Keratinocyte (primary cell): Measurements from ENCODE around the gene ARNT2. TPM values are rescaled to one million over a fixed set of nuclear protein-coding genes. Genes with fewer than 3 reads are reported as not detected.

Source experiments
- DNase-seq: peaks from one replicate; pipeline ENCODE4 v3.0.0-alpha.2; 2011; ENCODE audit warnings: low read depth, missing footprints, low spot score
- FAIRE-seq: peaks from 2 replicates; lab custom pipeline; 2011; peaks lifted over from hg19 to GRCh38; lab: Jason Lieb, UNC
- H2AFZ ChIP-seq: 2 replicates; pipeline ENCODE4 v1.6.0; 2012; ENCODE audit warnings: low read length, control low read depth, inconsistent platforms; ENCODE audit not compliant: control insufficient read depth
- H3K27ac ChIP-seq: 2 replicates; pipeline ENCODE4 v1.5.1; 2011; ENCODE audit warnings: low read length; ENCODE audit not compliant: control insufficient read depth, insufficient read depth
- H3K27me3 ChIP-seq: 3 replicates; pipeline ENCODE4 v1.6.0; 2011; ENCODE audit warnings: low read length; ENCODE audit not compliant: control insufficient read depth, insufficient read depth; ENCODE audit errors: extremely low read depth
- H3K36me3 ChIP-seq, 2 experiments: 2 replicates in 1 of 2; 3 replicates in 1 of 2; pipeline ENCODE4 v1.5.1; 2011; ENCODE audit warnings: low read length in 2 of 2, mild to moderate bottlenecking in 1 of 2; ENCODE audit not compliant: control insufficient read depth in 2 of 2, insufficient read depth in 2 of 2; ENCODE audit errors: extremely low read depth in 1 of 2
- H3K4me1 ChIP-seq: 3 replicates; pipeline ENCODE4 v1.5.1; 2011; ENCODE audit warnings: low read length; ENCODE audit not compliant: control insufficient read depth, insufficient read depth; ENCODE audit errors: extremely low read depth
- H3K4me2 ChIP-seq: 3 replicates; pipeline ENCODE4 v1.6.0; 2011; ENCODE audit warnings: low read depth, low read length; ENCODE audit not compliant: control insufficient read depth, insufficient read depth; ENCODE audit errors: extremely low read depth
- H3K4me3 ChIP-seq, 3 experiments: fragments of 200-600 bp in 1 of 3; sonication (generic) in 1 of 3; 2 replicates in 2 of 3; 3 replicates in 1 of 3; pipeline ENCODE4 v1.5.1; 2011 to 2016; ENCODE audit warnings: low read length in 3 of 3, mild to moderate bottlenecking in 3 of 3, control low read depth in 2 of 3, inconsistent platforms in 1 of 3, low read depth in 1 of 3, mixed read lengths in 1 of 3, mixed run types in 1 of 3, moderate library complexity in 1 of 3; ENCODE audit not compliant: control insufficient read depth in 2 of 3, insufficient read depth in 2 of 3; ENCODE audit errors: extremely low read depth in 1 of 3
- H3K79me2 ChIP-seq: 2 replicates; pipeline ENCODE4 v1.6.0; 2012; ENCODE audit warnings: low read length; ENCODE audit not compliant: control insufficient read depth, insufficient read depth
- H3K9ac ChIP-seq: 3 replicates; pipeline ENCODE4 v1.6.0; 2011; ENCODE audit warnings: low read length; ENCODE audit not compliant: control insufficient read depth, insufficient read depth; ENCODE audit errors: extremely low read depth
- H3K9me1 ChIP-seq: 3 replicates; pipeline ENCODE4 v1.6.0; 2011; ENCODE audit warnings: low read length; ENCODE audit not compliant: control insufficient read depth, insufficient read depth; ENCODE audit errors: extremely low read depth
- H3K9me3 ChIP-seq: 2 replicates; pipeline ENCODE4 v1.5.1; 2012; ENCODE audit warnings: low read depth, low read length; ENCODE audit not compliant: control insufficient read depth
- H4K20me1 ChIP-seq: 3 replicates; pipeline ENCODE4 v1.6.0; 2011; ENCODE audit warnings: low read length; ENCODE audit not compliant: control insufficient read depth, insufficient read depth; ENCODE audit errors: extremely low read depth
- EZH2 ChIP-seq: IDR thresholded peaks from one replicate; pipeline ENCODE4 v1.6.1; 2012; ENCODE audit warnings: inconsistent platforms, mild to moderate bottlenecking, low read length, moderate library complexity
- dilution Hi-C: fragments of 300-500 bp; cut with MboI; formaldehyde crosslinking; loops from one replicate; pipeline ENCODE4 v1.7.0; 2020; ENCODE audit warnings: low sequenced_read_pairs; ENCODE audit not compliant: extremely low pct_ligation_motif_present
- polyA plus RNA-seq, 5 experiments: library from polyadenylated mRNA; depleted of rRNA in 3 of 5; stranded (reverse) in 3 of 5; stranded (forward) in 1 of 5; unstranded in 1 of 5; fragments of >200 nt; gene quantifications; 1 replicate in 1 of 5; 2 replicates in 3 of 5; 3 replicates in 1 of 5; pipeline versions ENCODE4 v1.2.1 to v1.2.3, GENCODE V29; 2011 to 2012; ENCODE audit warnings: missing spikeins in 2 of 5, low read depth in 1 of 5, low replicate concordance in 1 of 5
- TF ChIP-seq, protein P1 (sequence below), 3 experiments: IDR thresholded peaks in 1 of 3; conservative IDR thresholded peaks in 1 of 3; optimal IDR thresholded peaks in 1 of 3; 2 replicates in 2 of 3; 3 replicates in 1 of 3; pipeline versions ENCODE3 to v1.5.1; 2011; ENCODE audit warnings: low read length in 3 of 3, mild to moderate bottlenecking in 3 of 3, moderate library complexity in 2 of 3, control low read depth in 1 of 3, inconsistent platforms in 1 of 3; ENCODE audit not compliant: insufficient read depth in 2 of 3; ENCODE audit errors: extremely low read depth in 1 of 3

Gene ARNT2
- polyA plus RNA-seq, 1 donor (not counting 4 experiments of a cell fraction or from before 2014, with no cell fraction given) = 0.16 TPM

DNA sequence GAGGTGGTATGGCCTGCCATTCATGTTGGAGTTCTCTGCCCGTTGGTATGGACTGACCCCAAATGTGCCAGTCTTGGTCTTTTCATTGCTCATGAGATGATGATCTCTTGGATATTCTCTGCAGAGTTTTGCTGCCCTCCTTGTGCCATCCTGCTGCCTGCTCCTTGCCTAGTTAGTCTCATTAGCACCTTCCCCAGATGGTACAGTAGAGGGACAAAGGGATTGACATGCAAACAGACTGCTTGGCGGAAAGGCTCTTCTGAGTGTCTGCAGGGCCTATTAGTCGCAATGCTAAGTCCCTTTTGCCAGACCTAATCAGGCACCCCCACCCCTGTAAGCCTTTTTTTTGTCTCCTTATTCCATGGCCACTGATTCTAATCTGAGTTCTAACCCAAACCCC lies 90.6 kb downstream of the ARNT2 start:
- FAIRE-seq = no peak
- no peak overlapping the region for H3K27ac ChIP-seq
- no peaks in the 10 kb centered on the region for H3K36me3 ChIP-seq
- no peaks in the 10 kb centered on the region for H4K20me1 ChIP-seq
- TF ChIP-seq EZH2 = no peak
- TF ChIP-seq, protein P1, sequence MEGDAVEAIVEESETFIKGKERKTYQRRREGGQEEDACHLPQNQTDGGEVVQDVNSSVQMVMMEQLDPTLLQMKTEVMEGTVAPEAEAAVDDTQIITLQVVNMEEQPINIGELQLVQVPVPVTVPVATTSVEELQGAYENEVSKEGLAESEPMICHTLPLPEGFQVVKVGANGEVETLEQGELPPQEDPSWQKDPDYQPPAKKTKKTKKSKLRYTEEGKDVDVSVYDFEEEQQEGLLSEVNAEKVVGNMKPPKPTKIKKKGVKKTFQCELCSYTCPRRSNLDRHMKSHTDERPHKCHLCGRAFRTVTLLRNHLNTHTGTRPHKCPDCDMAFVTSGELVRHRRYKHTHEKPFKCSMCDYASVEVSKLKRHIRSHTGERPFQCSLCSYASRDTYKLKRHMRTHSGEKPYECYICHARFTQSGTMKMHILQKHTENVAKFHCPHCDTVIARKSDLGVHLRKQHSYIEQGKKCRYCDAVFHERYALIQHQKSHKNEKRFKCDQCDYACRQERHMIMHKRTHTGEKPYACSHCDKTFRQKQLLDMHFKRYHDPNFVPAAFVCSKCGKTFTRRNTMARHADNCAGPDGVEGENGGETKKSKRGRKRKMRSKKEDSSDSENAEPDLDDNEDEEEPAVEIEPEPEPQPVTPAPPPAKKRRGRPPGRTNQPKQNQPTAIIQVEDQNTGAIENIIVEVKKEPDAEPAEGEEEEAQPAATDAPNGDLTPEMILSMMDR (optimal IDR thresholded peaks at IDR 0.05 in 1 of 3, IDR thresholded peaks at IDR 0.05 in 1 of 3, conservative IDR thresholded peaks at IDR 0.05 in 1 of 3; ENCODE audit: extremely low read depth in 1 of 3, insufficient read depth in 2 of 3, low read length in 3 of 3) = no peak
- no peaks in the 10 kb centered on the region for H3K27me3 ChIP-seq
- H3K9me1 ChIP-seq = no peaks in the 10 kb centered on the region
- no peaks in the 10 kb centered on the region for H3K9me3 ChIP-seq
- no peak for DNase-seq
- H3K9ac ChIP-seq = no peak overlapping the region
- H3K4me1 ChIP-seq = peaks cover 15% of the 10 kb centered on the region
- H3K4me3 ChIP-seq = no peak overlapping the region
- H3K79me2 ChIP-seq = no peaks in the 10 kb centered on the region
- no peak overlapping the region for H2AFZ ChIP-seq
- H3K4me2 ChIP-seq = peak overlapping the region; percentile 13
- dilution Hi-C loops = no loop called here

DNA sequence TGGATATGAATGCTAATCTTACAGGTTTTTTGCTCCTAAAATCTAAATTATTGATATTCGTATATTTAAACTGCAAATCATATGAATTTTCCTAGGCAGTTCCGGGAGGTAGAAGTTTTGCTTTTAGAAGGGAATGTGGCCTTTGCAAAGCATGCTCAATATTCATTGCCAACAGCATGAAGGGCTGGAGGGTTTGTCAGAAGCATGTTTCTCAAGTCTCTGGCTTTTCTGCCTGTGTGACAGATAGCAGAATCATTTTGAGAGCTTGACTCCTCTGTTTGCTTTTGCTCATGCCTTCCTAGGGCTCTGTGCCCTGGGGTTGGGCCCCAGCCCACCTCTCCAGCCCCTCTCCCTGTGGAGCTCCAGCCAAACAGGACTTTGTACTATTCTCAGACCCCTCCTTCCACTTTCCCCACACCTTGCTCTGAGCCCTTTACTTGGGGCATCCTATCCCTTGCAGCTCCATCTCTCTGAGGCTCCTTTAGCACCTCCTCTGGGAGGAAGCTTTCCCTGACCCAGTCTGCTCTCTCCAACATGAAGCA lies 91.3 kb downstream of the ARNT2 start:
- Histone ChIP-seq H3K4me2 (no peak overlapping the region), H3K9ac (no peak overlapping the region), H3K79me2 (no peaks in the 10 kb centered on the region), H2AFZ (no peak overlapping the region), H4K20me1 (no peaks in the 10 kb centered on the region), H3K36me3 (no peaks in the 10 kb centered on the region), H3K27me3 (no peaks in the 10 kb centered on the region), H3K27ac (no peak overlapping the region), H3K9me3 (no peaks in the 10 kb centered on the region), H3K4me1 (peaks cover 15% of the 10 kb centered on the region), H3K4me3 (no peak overlapping the region), H3K9me1 (no peaks in the 10 kb centered on the region)
- FAIRE-seq = no peak
- DNase-seq = no peak
- TF ChIP-seq EZH2 = no peak
- TF ChIP-seq, protein P1 (optimal IDR thresholded peaks at IDR 0.05 in 1 of 3, IDR thresholded peaks at IDR 0.05 in 1 of 3, conservative IDR thresholded peaks at IDR 0.05 in 1 of 3; ENCODE audit: extremely low read depth in 1 of 3, insufficient read depth in 2 of 3, low read length in 3 of 3) = no peak
- dilution Hi-C loops = no loop called here
